Measurements from ENCODE around the gene ISM1.
A peak's percentile ranks its signal among the peaks of the same experiment; 100 is the strongest.

The ISM1 gene

DNA sequence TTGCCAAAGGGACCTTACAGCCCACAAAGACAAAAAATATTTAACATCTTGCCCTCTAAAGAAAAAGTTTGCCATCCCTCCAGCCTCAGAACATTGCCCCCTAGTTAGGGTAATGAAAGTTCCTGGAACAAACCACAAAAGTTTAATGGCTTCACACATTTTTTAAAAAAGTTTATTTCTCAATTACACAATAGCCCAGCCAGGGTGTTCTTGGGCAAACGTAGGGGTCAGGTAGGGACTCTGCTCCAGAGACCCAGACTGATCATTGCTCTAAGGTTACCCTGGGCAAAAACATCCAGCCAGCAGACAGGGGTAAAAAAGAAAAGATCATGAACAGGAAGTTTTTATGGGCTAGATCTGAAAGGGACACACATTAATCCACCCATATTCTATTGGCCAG, 4.5 kb upstream of the ISM1 start:
- TF ChIP-seq, protein P1, sequence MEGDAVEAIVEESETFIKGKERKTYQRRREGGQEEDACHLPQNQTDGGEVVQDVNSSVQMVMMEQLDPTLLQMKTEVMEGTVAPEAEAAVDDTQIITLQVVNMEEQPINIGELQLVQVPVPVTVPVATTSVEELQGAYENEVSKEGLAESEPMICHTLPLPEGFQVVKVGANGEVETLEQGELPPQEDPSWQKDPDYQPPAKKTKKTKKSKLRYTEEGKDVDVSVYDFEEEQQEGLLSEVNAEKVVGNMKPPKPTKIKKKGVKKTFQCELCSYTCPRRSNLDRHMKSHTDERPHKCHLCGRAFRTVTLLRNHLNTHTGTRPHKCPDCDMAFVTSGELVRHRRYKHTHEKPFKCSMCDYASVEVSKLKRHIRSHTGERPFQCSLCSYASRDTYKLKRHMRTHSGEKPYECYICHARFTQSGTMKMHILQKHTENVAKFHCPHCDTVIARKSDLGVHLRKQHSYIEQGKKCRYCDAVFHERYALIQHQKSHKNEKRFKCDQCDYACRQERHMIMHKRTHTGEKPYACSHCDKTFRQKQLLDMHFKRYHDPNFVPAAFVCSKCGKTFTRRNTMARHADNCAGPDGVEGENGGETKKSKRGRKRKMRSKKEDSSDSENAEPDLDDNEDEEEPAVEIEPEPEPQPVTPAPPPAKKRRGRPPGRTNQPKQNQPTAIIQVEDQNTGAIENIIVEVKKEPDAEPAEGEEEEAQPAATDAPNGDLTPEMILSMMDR (IDR thresholded peaks at IDR 0.05; ENCODE audit: low read depth, low read length): no peak
- no peak for DNase-seq
- no peaks in the 10 kb centered on the region for H3K36me3 ChIP-seq
- H3K27ac ChIP-seq: no peak overlapping the region
- H3K27me3 ChIP-seq (ENCODE audit: insufficient read depth, low read depth, severe bottlenecking): peaks cover 23% of the 10 kb centered on the region
- no peak overlapping the region for H3K4me3 ChIP-seq (ENCODE audit: low read depth, low read length)
- no peaks in the 10 kb centered on the region for H3K9me3 ChIP-seq (ENCODE audit: severe bottlenecking)

GRCh38 chr20:13219327-13220193, 1.5 kb upstream of the ISM1 start:
- Histone ChIP-seq H3K9me3 (ENCODE audit: severe bottlenecking) (no peaks in the 10 kb centered on the region), H3K27me3 (ENCODE audit: insufficient read depth, low read depth, severe bottlenecking) (peaks cover 31% of the 10 kb centered on the region), H3K4me3 (ENCODE audit: low read depth, low read length) (peak overlapping the region; percentile 44), H3K36me3 (no peaks in the 10 kb centered on the region), H3K27ac (no peak overlapping the region)
- TF ChIP-seq, protein P1 (IDR thresholded peaks at IDR 0.05; ENCODE audit: low read depth, low read length): no peak
- DNase-seq: no peak

DNA sequence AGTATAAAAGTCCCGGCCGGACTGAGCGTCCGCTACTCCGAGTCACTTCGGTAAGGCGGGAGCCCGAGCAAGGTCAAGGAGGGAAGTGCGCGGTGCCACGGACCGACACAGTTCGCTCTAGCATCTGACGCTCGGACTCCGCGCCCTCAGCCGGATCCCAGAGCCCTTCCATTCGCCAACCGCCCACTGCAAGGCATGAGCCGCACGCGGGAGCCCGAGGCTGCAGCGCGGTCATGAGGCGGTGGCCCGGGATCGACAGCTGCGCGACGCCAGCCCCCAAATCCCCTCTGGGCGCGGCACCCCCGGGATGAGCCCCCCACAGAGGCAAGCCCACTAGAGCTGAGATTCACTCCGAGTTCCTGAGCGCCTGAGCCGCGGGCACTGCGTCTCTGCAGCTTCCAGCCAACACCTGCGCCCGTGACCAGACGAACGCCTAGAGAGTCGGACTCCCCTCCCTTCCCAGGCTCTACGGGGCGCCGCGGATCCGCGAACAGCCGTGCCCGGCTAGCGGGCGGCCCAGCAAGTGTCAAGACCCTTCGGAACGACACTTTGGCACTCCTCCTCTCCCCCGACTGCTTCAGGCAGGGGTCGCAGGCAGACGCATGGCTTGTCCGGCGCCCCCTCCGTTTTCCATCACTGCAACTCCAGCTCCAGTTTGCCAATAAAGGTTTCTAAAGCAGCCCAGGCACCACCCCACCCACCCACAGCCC, 725 bp upstream of the ISM1 start:
- peak; percentile 52 for DNase-seq
- TF ChIP-seq, protein P1 (IDR thresholded peaks at IDR 0.05; ENCODE audit: low read depth, low read length): no peak
- no peak overlapping the region for H3K27ac ChIP-seq
- H3K4me3 ChIP-seq (ENCODE audit: low read depth, low read length): peak overlapping the region; percentile 44
- H3K36me3 ChIP-seq: no peaks in the 10 kb centered on the region
- no peaks in the 10 kb centered on the region for H3K9me3 ChIP-seq (ENCODE audit: severe bottlenecking)
- H3K27me3 ChIP-seq (ENCODE audit: insufficient read depth, low read depth, severe bottlenecking): peaks cover 31% of the 10 kb centered on the region

DNA sequence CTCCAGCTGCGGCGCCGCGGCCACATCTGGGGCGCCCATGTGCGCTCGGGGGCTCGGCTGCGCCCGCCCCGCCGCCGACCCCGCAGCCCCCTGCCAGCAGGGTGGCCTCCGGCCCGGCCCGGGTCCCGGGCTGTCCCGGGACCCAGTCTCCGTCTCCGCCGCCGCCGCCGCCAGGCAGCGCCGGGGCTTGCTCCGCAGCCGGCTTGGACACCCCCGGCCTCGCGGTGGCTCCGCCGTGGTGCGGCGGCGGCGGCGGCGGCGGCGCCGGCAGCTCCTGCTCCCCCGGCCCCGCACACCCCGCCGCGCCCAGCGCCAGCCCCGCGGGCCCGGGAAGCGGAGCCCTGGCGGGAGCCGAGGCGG, 219 bp downstream of the ISM1 start:
- TF ChIP-seq, protein P1 (IDR thresholded peaks at IDR 0.05; ENCODE audit: low read depth, low read length): no peak
- peaks cover 31% of the 10 kb centered on the region for H3K27me3 ChIP-seq (ENCODE audit: insufficient read depth, low read depth, severe bottlenecking)
- no peaks in the 10 kb centered on the region for H3K36me3 ChIP-seq
- no peak for DNase-seq
- no peak overlapping the region for H3K27ac ChIP-seq
- no peaks in the 10 kb centered on the region for H3K9me3 ChIP-seq (ENCODE audit: severe bottlenecking)
- no peak overlapping the region; the same call in 1 of the 2 replicates for H3K4me3 ChIP-seq (ENCODE audit: low read depth, low read length)

GRCh38 chr20:13221673-13222318, 722 bp downstream of the ISM1 start:
- Histone ChIP-seq H3K4me3 (ENCODE audit: low read depth, low read length) (peak overlapping the region; percentile 19), H3K27ac (no peak overlapping the region), H3K9me3 (ENCODE audit: severe bottlenecking) (no peaks in the 10 kb centered on the region), H3K36me3 (no peaks in the 10 kb centered on the region), H3K27me3 (ENCODE audit: insufficient read depth, low read depth, severe bottlenecking) (peaks cover 31% of the 10 kb centered on the region)
- peak; percentile 61 for DNase-seq
- TF ChIP-seq, protein P1 (IDR thresholded peaks at IDR 0.05; ENCODE audit: low read depth, low read length): no peak
